HG03457 (cell line): ENCODE results near the gene DNAH11.

ENCODE experiments used
- ATAC-seq: cut with Tn5 transposase; IDR thresholded peaks from one replicate; pipeline ENCODE4 v1.9.1; 2021; ENCODE audit warnings: moderate number of reproducible peaks; ENCODE audit not compliant: unreplicated experiment

The DNAH11 gene

GRCh38 chr7:21947946-21948345 lies 405.1 kb downstream of the DNAH11 start:
- ATAC-seq: no peak

DNA sequence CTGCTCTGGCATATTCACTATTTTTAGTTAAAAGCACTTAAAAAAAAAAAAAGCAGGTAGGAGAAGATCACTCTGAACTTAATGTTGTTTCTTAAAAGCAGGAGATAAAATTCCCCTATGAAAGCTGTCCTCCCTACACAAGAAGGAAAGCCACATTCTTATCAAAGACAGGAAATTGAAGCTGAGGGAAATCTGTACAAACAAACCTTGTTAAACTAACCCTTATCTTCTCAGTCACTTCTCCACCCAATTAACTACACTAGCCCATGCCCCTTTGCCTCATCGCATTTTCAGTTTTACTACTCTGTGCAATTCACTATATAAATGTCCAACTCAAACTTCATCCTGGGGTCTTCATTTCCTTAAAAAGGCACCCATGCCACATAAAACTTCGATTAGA lies 405.5 kb downstream of the DNAH11 start:
- ATAC-seq: no peak

DNA sequence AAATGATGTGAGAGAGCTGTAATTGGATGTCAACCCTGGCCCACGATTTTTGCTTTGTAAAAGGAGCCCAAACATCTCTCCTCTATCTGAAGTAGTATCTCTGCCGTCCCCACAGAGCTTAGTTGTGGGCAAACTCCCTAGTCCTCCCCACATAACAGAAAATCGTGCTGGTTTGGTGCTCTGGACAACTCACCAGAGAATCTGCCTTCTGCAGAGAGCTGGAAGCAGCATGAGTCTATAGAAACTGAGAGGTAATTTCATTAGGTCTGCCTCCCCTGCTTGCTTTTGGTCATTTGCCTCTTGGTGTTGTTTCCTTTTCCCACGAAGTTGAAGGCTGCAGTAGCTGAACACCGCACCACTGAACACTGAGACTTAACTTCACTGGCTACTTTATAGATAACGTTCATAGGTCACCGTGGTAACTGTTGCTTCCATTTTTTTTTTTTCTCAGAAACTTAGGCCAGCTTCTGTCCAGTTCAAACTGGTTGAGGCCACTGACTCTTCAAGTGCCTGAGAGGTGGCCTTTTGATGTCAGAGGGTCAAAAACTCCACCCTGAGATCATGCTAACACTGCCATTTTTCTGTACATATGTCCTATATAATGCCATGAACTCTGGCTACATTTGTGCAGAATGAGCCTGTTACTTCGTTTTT lies 406.2 kb downstream of the DNAH11 start:
- ATAC-seq: no peak
